CD4-positive, alpha-beta T cell treated with Interleukin-17A for 4 hours (primary cell): Measurements from ENCODE around the gene SAFB2.

Experiments used
- DNase-seq: peaks from one replicate; pipeline ENCODE4 v3.0.0-alpha.2; 2020; ENCODE audit warnings: mixed read lengths

SAFB2 gene

GRCh38 chr19:5622465-5623396, at the start of gene SAFB2, which contains the start of gene SAFB:
Gene SAFB2, minus strand, starts transcription at chr19:5622776. Its CDS starts 61 bp downstream, at chr19:5622715.
Gene SAFB, plus strand, starts transcription at chr19:5623083. Its CDS starts 123 bp downstream, at chr19:5623206.
- DNase-seq: peak; percentile 99

- DNase-seq: no peak
These were observed 49.0 kb upstream of the SAFB2 start for GRCh38 chr19:5671600-5671999.

- no peak for DNase-seq
These were observed 46.6 kb upstream of the SAFB2 start for GRCh38 chr19:5669212-5669611.

GRCh38 chr19:5667751-5668271, 45.2 kb upstream of the SAFB2 start:
- no peak for DNase-seq

GRCh38 chr19:5666921-5667610, 44.5 kb upstream of the SAFB2 start:
- DNase-seq: no peak

- no peak for DNase-seq
These were observed 43.4 kb upstream of the SAFB2 start for GRCh38 chr19:5665781-5666513.

- no peak for DNase-seq
These were observed 41.9 kb upstream of the SAFB2 start for GRCh38 chr19:5664515-5664914.

- DNase-seq: no peak
These were observed 41.3 kb upstream of the SAFB2 start for GRCh38 chr19:5663904-5664303.

- DNase-seq: no peak
These were observed 38.9 kb upstream of the SAFB2 start for GRCh38 chr19:5661483-5661882.

- no peak for DNase-seq
These were observed 32.8 kb upstream of the SAFB2 start for GRCh38 chr19:5655412-5655811.

GRCh38 chr19:5654931-5655330, 32.4 kb upstream of the SAFB2 start:
- no peak for DNase-seq

GRCh38 chr19:5652261-5652660, 29.7 kb upstream of the SAFB2 start:
- no peak for DNase-seq

- no peak for DNase-seq
These were observed 28.8 kb upstream of the SAFB2 start for GRCh38 chr19:5651361-5651760.

GRCh38 chr19:5648464-5648863, 25.9 kb upstream of the SAFB2 start:
- DNase-seq: no peak

- DNase-seq: no peak
These were observed 24.1 kb upstream of the SAFB2 start for GRCh38 chr19:5646703-5647102.

GRCh38 chr19:5645409-5645808, 22.8 kb upstream of the SAFB2 start:
- no peak for DNase-seq

- no peak for DNase-seq
These were observed 21.5 kb upstream of the SAFB2 start for GRCh38 chr19:5644037-5644436.

GRCh38 chr19:5643060-5643459, 20.5 kb upstream of the SAFB2 start:
- DNase-seq: no peak

GRCh38 chr19:5642204-5642603, 19.6 kb upstream of the SAFB2 start:
- no peak for DNase-seq

GRCh38 chr19:5641171-5641570, 18.6 kb upstream of the SAFB2 start:
- DNase-seq: no peak

- DNase-seq: no peak
These were observed 15.4 kb upstream of the SAFB2 start for GRCh38 chr19:5637971-5638370.

- DNase-seq: no peak
These were observed 12.9 kb upstream of the SAFB2 start for GRCh38 chr19:5635427-5635826.

GRCh38 chr19:5632657-5633056, 10.1 kb upstream of the SAFB2 start:
- DNase-seq: no peak
